CD4-positive, alpha-beta T cell treated with Interleukin-21 for 1 hour (primary cell): ENCODE data around the gene DDX49.
"Not testable (repeated sequence)": the region's sequence is repeated elsewhere in the genome, so short reads cannot be mapped to it uniquely, and the experiment has no call there.

Experiments
- DNase-seq: peaks from one replicate; pipeline ENCODE4 v3.0.0-alpha.2; 2020

The DDX49 gene

DNA sequence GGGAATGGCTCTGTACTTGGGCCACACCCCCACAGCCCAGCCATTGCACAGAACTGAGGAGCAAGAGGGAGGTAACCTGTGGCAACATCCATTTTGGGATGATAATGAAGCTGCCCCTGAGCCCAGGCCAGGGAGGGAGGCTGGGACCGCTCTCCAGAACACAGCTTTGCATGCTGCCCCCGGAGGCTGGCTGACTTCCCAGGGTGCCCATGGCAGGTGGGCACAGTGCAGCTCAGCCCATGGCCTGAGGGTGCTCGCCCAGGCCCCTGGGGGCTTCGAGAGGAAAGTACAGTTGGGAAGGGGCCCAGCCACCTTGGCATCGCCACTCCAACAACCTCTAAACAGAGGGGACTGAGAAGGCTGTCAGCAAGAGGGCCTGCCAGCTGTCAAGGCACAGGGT lies 6.0 kb upstream of the DDX49 start:
- no peak for DNase-seq

DNA sequence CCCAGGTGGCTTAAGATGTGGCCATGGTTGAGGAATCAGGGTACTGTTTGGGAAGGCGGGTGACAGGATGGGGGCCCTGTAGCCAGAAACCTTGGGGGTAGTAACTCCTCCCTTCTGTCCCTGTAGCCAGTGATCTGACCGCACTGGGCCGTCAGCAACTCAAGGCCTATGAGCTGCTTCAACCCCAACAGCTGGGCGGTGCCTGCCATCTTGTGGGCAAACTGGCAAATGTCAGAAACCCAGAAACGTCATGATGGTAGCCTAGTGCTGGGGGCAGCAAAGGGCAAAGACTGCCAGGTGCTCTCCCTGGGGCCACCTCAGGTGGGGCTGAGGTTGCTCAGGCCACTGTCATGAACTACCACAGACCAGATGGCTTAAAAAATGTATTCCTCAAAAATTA lies 3.9 kb upstream of the DDX49 start:
- DNase-seq = peak; percentile 46

- not testable (repeated sequence) for DNase-seq
Observed at GRCh38 chr19:18917593-18917992, 1.9 kb upstream of the DDX49 start.

DNA sequence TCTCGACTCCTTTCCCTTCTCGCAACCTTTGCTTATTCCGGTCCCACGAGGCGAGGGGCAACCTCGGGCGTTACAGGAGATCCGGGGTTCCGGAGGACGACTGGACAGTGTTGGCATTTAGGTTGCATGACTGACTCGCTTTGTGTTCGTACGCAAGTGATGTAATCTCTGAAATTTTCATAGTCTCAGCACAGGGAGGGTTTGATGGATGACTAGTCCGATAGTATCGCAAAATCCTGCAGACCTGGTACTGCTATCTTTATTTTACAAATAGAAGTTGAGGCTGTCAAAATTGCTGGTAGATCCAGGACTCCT lies 342 bp downstream of the DDX49 start:
- no peak for DNase-seq

DNA sequence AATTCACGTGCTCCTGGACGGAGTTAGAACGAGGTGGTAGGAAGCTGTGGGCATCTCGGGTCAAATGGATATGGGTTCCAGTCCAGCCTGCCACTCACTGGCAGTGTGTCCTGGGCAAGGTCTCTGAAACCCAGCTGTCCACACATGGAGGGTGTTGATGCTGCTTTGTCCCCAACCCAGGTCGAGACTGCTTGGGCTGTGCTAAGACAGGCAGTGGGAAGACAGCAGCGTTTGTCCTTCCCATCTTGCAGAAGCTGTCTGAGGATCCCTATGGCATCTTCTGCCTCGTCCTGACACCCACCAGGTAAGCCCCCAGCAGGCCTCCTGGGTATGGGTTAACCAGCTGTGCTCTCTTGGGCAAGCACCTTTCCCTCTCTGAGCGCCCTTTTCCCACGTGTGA lies 885 bp downstream of the DDX49 start:
- DNase-seq = no peak

DNA sequence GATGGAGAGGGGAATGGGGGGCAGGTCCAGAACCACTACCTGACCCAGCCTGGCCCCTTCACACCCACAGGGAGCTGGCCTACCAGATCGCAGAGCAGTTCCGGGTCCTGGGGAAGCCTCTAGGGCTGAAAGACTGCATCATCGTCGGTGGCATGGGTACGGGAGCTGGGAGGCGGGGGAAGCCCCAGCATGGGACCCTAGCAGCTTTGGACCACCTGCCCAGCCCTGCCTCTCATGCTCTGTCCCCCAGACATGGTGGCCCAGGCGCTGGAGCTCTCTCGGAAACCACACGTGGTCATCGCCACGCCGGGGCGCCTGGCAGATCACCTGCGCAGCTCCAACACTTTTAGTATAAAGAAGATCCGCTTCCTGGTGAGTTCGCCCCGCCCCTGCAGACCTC lies 2.1 kb downstream of the DDX49 start:
- no peak for DNase-seq

- DNase-seq = no peak
Observed at GRCh38 chr19:18922228-18922985, 2.9 kb downstream of the DDX49 start.

- DNase-seq = no peak
Observed at GRCh38 chr19:18924684-18925213, 5.2 kb downstream of the DDX49 start.

DNA sequence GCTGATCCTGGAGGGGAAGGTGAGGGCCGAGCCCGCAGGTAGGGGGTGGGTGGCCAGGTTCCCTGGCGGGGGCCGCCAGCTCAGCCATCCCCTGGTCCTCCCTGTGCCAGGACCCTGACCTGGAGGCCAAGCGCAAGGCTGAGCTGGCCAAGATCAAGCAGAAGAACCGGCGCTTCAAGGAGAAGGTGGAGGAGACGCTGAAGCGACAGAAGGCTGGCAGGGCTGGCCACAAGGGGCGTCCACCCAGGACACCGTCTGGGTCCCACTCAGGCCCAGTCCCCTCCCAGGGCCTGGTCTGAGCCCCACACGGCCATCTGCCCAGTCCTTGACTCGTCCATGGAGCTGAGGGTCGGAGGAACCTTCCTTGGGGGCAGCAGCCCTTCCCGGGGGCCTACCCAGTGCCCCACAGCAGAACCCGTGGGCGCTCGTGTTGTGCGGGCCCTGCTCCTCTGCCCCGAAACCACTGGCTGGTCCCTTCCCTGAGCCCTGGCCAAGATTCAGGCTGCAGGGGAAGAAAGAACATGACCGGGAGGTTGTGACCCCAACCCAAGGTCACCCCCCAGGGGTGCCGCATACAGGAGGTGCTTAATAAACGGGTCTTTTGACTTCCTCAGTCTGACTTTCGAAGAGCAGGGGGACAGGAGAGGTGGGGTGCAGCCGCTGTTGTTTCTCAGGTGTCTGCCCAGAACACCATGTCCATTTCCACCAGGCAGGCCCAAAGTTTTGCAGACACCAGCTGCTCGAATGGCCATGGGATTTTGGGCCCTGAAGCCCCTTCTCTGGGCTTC lies 8.7 kb downstream of the DDX49 start:
- DNase-seq = no peak

- no peak for DNase-seq
Observed at GRCh38 chr19:18929311-18929710, 9.8 kb downstream of the DDX49 start.

GRCh38 chr19:18931316-18932162 lies 12.0 kb downstream of the DDX49 start:
- DNase-seq = no peak

- DNase-seq = peak; percentile 84
Observed at GRCh38 chr19:18932216-18932841, 12.8 kb downstream of the DDX49 start.

DNA sequence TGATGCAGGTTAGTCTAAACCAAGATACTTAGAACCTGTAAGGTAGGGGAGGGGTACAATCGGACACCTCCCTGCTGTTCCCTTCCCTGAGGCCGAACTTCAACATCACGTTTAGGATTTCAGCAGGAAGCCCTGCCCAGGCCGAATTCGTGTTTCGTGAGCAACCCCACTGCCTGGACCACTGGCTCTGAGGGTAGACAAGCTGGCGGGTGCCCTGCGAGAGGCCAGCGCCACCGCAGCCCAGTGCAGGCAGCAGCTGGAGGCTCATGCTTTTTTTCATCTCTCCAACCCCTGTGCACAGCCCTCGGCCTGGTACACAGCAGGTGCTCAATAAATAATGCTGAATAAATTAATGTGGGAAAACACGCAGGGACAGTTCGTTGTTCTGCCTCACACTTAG lies 13.8 kb downstream of the DDX49 start:
- no peak for DNase-seq

DNA sequence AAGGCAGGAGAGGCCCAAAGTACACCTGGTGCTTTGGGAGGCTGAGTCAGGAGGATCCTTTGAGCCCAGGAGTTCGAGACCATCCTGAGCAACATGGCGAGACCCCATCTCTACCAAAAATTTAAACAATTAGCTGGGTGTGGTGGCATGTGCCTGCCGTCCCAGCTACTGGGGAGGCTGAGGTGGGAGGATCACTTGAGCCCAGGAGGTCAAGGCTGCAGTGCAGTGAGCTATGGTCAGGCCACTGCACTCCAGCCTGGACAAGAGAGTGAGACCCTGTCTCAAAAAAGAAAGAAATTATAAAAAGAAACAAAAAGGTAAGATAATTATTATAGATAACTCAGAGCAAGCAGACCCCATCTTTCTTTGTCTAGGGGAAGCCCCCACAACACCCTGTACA lies 19.6 kb downstream of the DDX49 start:
- no peak for DNase-seq

DNA sequence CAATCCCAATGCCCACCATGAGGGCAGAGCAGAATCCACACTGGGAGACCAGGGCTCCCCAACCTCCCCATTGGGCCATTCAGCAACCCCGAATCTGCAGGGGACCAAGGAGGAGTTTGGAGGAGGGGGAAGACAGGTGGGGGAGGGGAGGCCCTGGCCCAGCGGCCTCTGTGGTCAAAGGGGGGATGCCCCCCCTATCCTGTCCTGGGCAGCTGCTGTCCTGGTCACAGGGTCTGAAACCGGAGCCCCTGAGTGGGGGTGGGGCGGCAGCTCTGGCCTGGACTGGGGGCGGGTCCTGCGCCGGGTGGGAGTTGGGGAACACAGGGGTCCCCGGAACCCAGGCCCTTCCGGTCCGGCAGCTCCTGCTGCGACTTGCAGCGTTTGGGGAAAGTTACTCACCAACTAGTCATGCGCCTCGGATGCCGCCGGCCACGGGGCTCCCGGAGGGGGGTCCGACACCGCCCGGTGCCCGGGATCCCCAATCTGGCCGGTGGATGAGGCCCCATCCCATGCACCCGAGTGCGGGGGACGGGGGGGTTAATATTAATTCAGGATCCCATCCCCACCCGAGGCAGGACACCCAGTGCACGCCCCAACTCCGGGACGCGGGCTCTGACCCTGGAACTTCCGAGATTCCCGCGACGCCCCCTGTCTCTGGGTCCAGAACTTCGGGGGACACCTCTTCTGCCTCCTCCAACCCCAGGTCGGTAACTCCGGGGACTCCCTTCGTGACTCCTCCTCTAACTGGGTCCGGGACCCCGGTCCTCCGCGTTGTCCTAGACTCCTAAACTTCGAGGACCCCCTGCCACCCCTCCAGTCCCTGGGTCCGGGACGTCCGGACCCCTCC lies 20.6 kb downstream of the DDX49 start:
- no peak for DNase-seq

- peak; percentile 78 for DNase-seq
Observed at GRCh38 chr19:18940769-18941627, 21.5 kb downstream of the DDX49 start, which contains the start of gene HOMER3. Gene HOMER3, minus strand, starts transcription at chr19:18941217. Its CDS starts 2,235 bp downstream, at chr19:18938982.

GRCh38 chr19:18941628-18942354 lies 22.3 kb downstream of the DDX49 start:
- DNase-seq = no peak

- DNase-seq = no peak
Observed at GRCh38 chr19:18942692-18943091, 23.2 kb downstream of the DDX49 start.

- DNase-seq = no peak
Observed at GRCh38 chr19:18943465-18943864, 23.9 kb downstream of the DDX49 start.

- no peak for DNase-seq
Observed at GRCh38 chr19:18945297-18945696, 25.8 kb downstream of the DDX49 start.
